Activated CD4-positive, alpha-beta T cell treated with anti-CD3 and anti-CD28 coated beads for 36 hours (primary cell): ENCODE results near the gene THSD1. TPM values are rescaled to one million over a fixed set of nuclear protein-coding genes. Genes with fewer than 3 reads are reported as not detected.
"Not testable (repeated sequence)": the region's sequence is repeated elsewhere in the genome, so short reads cannot be mapped to it uniquely, and the experiment has no call there.

Experiments used
- ATAC-seq: fragments of 200-7000 bp; cut with Tn5 transposase; one replicate; pipeline ENCODE4 v1.10.0; 2021; ENCODE audit warnings: mild to moderate bottlenecking, moderate library complexity
- CTCF ChIA-PET: fragments of 350-600 bp; sonication (Branson Sonifier 250); formaldehyde crosslinking; loops from one replicate; lab custom pipeline; 2021; ENCODE audit warnings: antibody characterized with exemption; lab: Charles Lee
- POLR2A ChIA-PET: fragments of 350-600 bp; sonication (Branson Sonifier 250); formaldehyde crosslinking; loops from one replicate; lab custom pipeline; 2021; ENCODE audit warnings: antibody characterized with exemption, inconsistent platforms; lab: Charles Lee
- DNase-seq: peaks from one replicate; pipeline ENCODE4 v3.0.0-alpha.2; 2020
- H3K27ac Mint-ChIP-seq: one replicate; pipeline ENCODE4 v1.8.0; 2021; ENCODE audit warnings: mixed read lengths
- H3K27me3 Mint-ChIP-seq: one replicate; pipeline ENCODE4 v1.8.0; 2021; ENCODE audit warnings: mixed read lengths
- H3K36me3 Mint-ChIP-seq: one replicate; pipeline ENCODE4 v1.8.0; 2021; ENCODE audit warnings: low read depth, mixed read lengths
- H3K4me1 Mint-ChIP-seq: one replicate; pipeline ENCODE4 v1.8.0; 2021; ENCODE audit warnings: mixed read lengths
- H3K4me3 Mint-ChIP-seq: one replicate; pipeline ENCODE4 v1.8.0; 2021; ENCODE audit warnings: mild to moderate bottlenecking, moderate library complexity, mixed read lengths
- H3K9me3 Mint-ChIP-seq: one replicate; pipeline ENCODE4 v1.8.0; 2021; ENCODE audit warnings: low read depth, mixed read lengths
- intact Hi-C, 2 experiments: fragments of 100-400 bp; cut with DNase I in 1 of 2; cut with micrococcal nuclease in 1 of 2; formaldehyde crosslinking; loops; one replicate each; pipeline versions ENCODE4 v1.14.2 to v1.15.1; 2022 to 2024; cut with DNase I, micrococcal nuclease
- total RNA-seq, 2 experiments: library from RNA; stranded (reverse); gene quantifications; one replicate each; pipeline ENCODE4 v1.2.3, GENCODE V29; 2021

THSD1 gene
- total RNA-seq, 2 experiments from 2014 or later: 0.14 to 0.19 TPM

GRCh38 chr13:52385870-52386269 lies 20.1 kb downstream of the THSD1 start:
- intact Hi-C loops: no loop called here
- DNase-seq: no peak
- POLR2A ChIA-PET: no interaction called here
- Mint-ChIP-seq H3K4me1 (no peaks in the 10 kb centered on the region), H3K27ac (no peak overlapping the region), H3K36me3 (no peaks in the 10 kb centered on the region), H3K4me3 (no peak overlapping the region), H3K27me3 (no peaks in the 10 kb centered on the region), H3K9me3 (no peaks in the 10 kb centered on the region)
- CTCF ChIA-PET: no interaction called here
- no peak for ATAC-seq

- DNase-seq (no peak), ATAC-seq (no peak)
- POLR2A ChIA-PET: no interaction called here
- CTCF ChIA-PET: interaction anchor here (0.7 kb wide), 1 partner anchor 304 kb away, joined by 3 read pairs; no protein-coding TSS in a partner anchor
- intact Hi-C loops: no loop called here
- Mint-ChIP-seq H3K27me3 (no peaks in the 10 kb centered on the region), H3K9me3 (no peaks in the 10 kb centered on the region), H3K36me3 (no peaks in the 10 kb centered on the region), H3K27ac (no peak overlapping the region), H3K4me1 (no peaks in the 10 kb centered on the region), H3K4me3 (no peak overlapping the region)
These were observed 22.6 kb downstream of the THSD1 start for GRCh38 chr13:52383366-52383765.

GRCh38 chr13:52378312-52378711 lies 27.7 kb downstream of the THSD1 start:
- no peaks in the 10 kb centered on the region for H3K36me3 Mint-ChIP-seq
- DNase-seq: no peak
- intact Hi-C loops: no loop called here
- H3K9me3 Mint-ChIP-seq: no peaks in the 10 kb centered on the region
- H3K4me1 Mint-ChIP-seq: no peaks in the 10 kb centered on the region
- H3K27ac Mint-ChIP-seq: no peak overlapping the region
- ChIA-PET CTCF (no interaction called here), POLR2A (no interaction called here)
- no peaks in the 10 kb centered on the region for H3K27me3 Mint-ChIP-seq
- ATAC-seq: no peak
- H3K4me3 Mint-ChIP-seq: no peak overlapping the region

GRCh38 chr13:52377898-52378297 lies 28.1 kb downstream of the THSD1 start:
- H3K4me1 Mint-ChIP-seq: no peaks in the 10 kb centered on the region
- ChIA-PET POLR2A (no interaction called here), CTCF (no interaction called here)
- H3K27me3 Mint-ChIP-seq: no peaks in the 10 kb centered on the region
- H3K27ac Mint-ChIP-seq: no peak overlapping the region
- ATAC-seq (no peak), DNase-seq (no peak)
- H3K36me3 Mint-ChIP-seq: no peaks in the 10 kb centered on the region
- H3K4me3 Mint-ChIP-seq: no peak overlapping the region
- H3K9me3 Mint-ChIP-seq: no peaks in the 10 kb centered on the region
- intact Hi-C loops: no loop called here

- Mint-ChIP-seq H3K27me3 (no peaks in the 10 kb centered on the region), H3K4me1 (no peaks in the 10 kb centered on the region), H3K4me3 (no peak overlapping the region), H3K27ac (no peak overlapping the region), H3K9me3 (no peaks in the 10 kb centered on the region), H3K36me3 (no peaks in the 10 kb centered on the region)
- ATAC-seq: no peak
- ChIA-PET POLR2A (no interaction called here), CTCF (no interaction called here)
- intact Hi-C loops: no loop called here
- no peak for DNase-seq
These were observed 31.0 kb downstream of the THSD1 start for GRCh38 chr13:52374873-52375411.

- CTCF ChIA-PET: no interaction called here
- ATAC-seq (no peak), DNase-seq (no peak)
- H3K9me3 Mint-ChIP-seq: no peaks in the 10 kb centered on the region
- H3K4me1 Mint-ChIP-seq: no peaks in the 10 kb centered on the region
- H3K27me3 Mint-ChIP-seq: no peaks in the 10 kb centered on the region
- no peak overlapping the region for H3K4me3 Mint-ChIP-seq
- H3K36me3 Mint-ChIP-seq: no peaks in the 10 kb centered on the region
- intact Hi-C loops: no loop called here
- no peak overlapping the region for H3K27ac Mint-ChIP-seq
- POLR2A ChIA-PET: no interaction called here
These were observed 31.6 kb downstream of the THSD1 start for GRCh38 chr13:52374389-52374788.

GRCh38 chr13:52373277-52373676 lies 32.7 kb downstream of the THSD1 start:
- CTCF ChIA-PET: not testable (repeated sequence)

GRCh38 chr13:52371736-52372247 lies 34.2 kb downstream of the THSD1 start:
- Mint-ChIP-seq H3K4me3 (no peak overlapping the region), H3K4me1 (no peaks in the 10 kb centered on the region), H3K36me3 (no peaks in the 10 kb centered on the region), H3K27ac (no peak overlapping the region), H3K27me3 (no peaks in the 10 kb centered on the region), H3K9me3 (no peaks in the 10 kb centered on the region)
- CTCF ChIA-PET: no interaction called here
- no peak for ATAC-seq
- intact Hi-C loops: no loop called here
- no peak for DNase-seq
- POLR2A ChIA-PET: interaction anchor here (0.8 kb wide), 1 partner anchor 10 kb away, joined by 4 read pairs; no protein-coding TSS in a partner anchor

More at GRCh38 chr13:52373277-52373676, 32.7 kb downstream of the THSD1 start:
- H3K4me3 Mint-ChIP-seq, POLR2A ChIA-PET, H3K36me3 Mint-ChIP-seq, H3K27ac Mint-ChIP-seq, H3K9me3 Mint-ChIP-seq, H3K27me3 Mint-ChIP-seq, DNase-seq, intact Hi-C loops, ATAC-seq, H3K4me1 Mint-ChIP-seq: not testable (repeated sequence)

- ATAC-seq (no peak), DNase-seq (no peak)
- H3K36me3 Mint-ChIP-seq: no peaks in the 10 kb centered on the region
- H3K4me3 Mint-ChIP-seq: no peak overlapping the region
- ChIA-PET POLR2A (no interaction called here), CTCF (no interaction called here)
- intact Hi-C loops: no loop called here
- H3K4me1 Mint-ChIP-seq: no peaks in the 10 kb centered on the region
- H3K9me3 Mint-ChIP-seq: no peaks in the 10 kb centered on the region
- peaks cover 3% of the 10 kb centered on the region for H3K27me3 Mint-ChIP-seq
- H3K27ac Mint-ChIP-seq: no peak overlapping the region
These were observed 39.7 kb downstream of the THSD1 start for GRCh38 chr13:52366291-52366690.

GRCh38 chr13:52362169-52362887 lies 43.6 kb downstream of the THSD1 start:
- POLR2A ChIA-PET, ATAC-seq, H3K27me3 Mint-ChIP-seq, H3K36me3 Mint-ChIP-seq, DNase-seq, H3K9me3 Mint-ChIP-seq, H3K4me1 Mint-ChIP-seq, H3K27ac Mint-ChIP-seq, intact Hi-C loops, H3K4me3 Mint-ChIP-seq: not testable (repeated sequence)
- CTCF ChIA-PET: interaction anchor here (1.0 kb wide), 1 partner anchor 18 kb away, joined by 3 read pairs; no protein-coding TSS in a partner anchor

GRCh38 chr13:52361225-52361624 lies 44.7 kb downstream of the THSD1 start:
- ATAC-seq (no peak), DNase-seq (no peak)
- POLR2A ChIA-PET: no interaction called here
- CTCF ChIA-PET: interaction anchor here (0.6 to 1.0 kb wide), 2 partner anchors 9 to 17 kb away, joined by 3 read pairs; no protein-coding TSS in a partner anchor
- no peaks in the 10 kb centered on the region for H3K9me3 Mint-ChIP-seq
- intact Hi-C loops: no loop called here
- no peaks in the 10 kb centered on the region for H3K36me3 Mint-ChIP-seq
- peaks cover 6% of the 10 kb centered on the region for H3K27me3 Mint-ChIP-seq
- no peak overlapping the region for H3K4me3 Mint-ChIP-seq
- no peaks in the 10 kb centered on the region for H3K4me1 Mint-ChIP-seq
- H3K27ac Mint-ChIP-seq: no peak overlapping the region

GRCh38 chr13:52359534-52359933 lies 46.4 kb downstream of the THSD1 start:
- intact Hi-C loops: no loop called here
- Mint-ChIP-seq H3K27ac (no peak overlapping the region), H3K36me3 (no peaks in the 10 kb centered on the region), H3K4me1 (no peaks in the 10 kb centered on the region), H3K4me3 (no peak overlapping the region), H3K9me3 (no peaks in the 10 kb centered on the region), H3K27me3 (peaks cover 6% of the 10 kb centered on the region)
- no peak for ATAC-seq
- ChIA-PET CTCF (interaction anchor here (1.0 kb wide), 1 partner anchor 10 kb away, joined by 3 read pairs; no protein-coding TSS in a partner anchor), POLR2A (no interaction called here)
- DNase-seq: no peak
